ENCODE results near the gene IFIT1B. TPM values are rescaled to one million over a fixed set of nuclear protein-coding genes. Genes with fewer than 3 reads are reported as not detected.

The IFIT1B gene
- total RNA-seq, 4 donors from 2014 or later, result not detected

DNA sequence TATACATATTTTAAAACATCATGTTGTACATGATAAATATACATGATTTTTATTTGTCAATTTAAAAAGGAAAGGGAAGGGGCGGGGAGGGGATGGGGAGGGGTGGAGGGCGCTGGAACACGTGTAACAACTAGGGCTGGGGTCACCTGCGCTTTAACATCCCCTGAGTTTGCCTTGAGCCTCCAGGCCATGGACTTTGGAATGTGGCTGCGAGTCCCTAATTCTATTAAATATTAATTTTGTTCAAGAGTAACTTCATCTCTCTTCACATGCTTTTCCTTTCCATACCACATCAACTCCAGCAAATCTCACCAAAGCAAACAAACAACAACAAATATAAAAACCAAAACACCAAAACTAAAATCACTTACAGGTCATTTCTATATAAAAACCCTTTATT, 47.1 kb downstream of the IFIT1B start:
- no peak for DNase-seq (ENCODE audit: low spot score)
- no peak for ATAC-seq (ENCODE audit: low FRiP score)
- TF ChIP-seq, protein P1, sequence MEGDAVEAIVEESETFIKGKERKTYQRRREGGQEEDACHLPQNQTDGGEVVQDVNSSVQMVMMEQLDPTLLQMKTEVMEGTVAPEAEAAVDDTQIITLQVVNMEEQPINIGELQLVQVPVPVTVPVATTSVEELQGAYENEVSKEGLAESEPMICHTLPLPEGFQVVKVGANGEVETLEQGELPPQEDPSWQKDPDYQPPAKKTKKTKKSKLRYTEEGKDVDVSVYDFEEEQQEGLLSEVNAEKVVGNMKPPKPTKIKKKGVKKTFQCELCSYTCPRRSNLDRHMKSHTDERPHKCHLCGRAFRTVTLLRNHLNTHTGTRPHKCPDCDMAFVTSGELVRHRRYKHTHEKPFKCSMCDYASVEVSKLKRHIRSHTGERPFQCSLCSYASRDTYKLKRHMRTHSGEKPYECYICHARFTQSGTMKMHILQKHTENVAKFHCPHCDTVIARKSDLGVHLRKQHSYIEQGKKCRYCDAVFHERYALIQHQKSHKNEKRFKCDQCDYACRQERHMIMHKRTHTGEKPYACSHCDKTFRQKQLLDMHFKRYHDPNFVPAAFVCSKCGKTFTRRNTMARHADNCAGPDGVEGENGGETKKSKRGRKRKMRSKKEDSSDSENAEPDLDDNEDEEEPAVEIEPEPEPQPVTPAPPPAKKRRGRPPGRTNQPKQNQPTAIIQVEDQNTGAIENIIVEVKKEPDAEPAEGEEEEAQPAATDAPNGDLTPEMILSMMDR (IDR thresholded peaks at IDR 0.05), result no peak

DNA sequence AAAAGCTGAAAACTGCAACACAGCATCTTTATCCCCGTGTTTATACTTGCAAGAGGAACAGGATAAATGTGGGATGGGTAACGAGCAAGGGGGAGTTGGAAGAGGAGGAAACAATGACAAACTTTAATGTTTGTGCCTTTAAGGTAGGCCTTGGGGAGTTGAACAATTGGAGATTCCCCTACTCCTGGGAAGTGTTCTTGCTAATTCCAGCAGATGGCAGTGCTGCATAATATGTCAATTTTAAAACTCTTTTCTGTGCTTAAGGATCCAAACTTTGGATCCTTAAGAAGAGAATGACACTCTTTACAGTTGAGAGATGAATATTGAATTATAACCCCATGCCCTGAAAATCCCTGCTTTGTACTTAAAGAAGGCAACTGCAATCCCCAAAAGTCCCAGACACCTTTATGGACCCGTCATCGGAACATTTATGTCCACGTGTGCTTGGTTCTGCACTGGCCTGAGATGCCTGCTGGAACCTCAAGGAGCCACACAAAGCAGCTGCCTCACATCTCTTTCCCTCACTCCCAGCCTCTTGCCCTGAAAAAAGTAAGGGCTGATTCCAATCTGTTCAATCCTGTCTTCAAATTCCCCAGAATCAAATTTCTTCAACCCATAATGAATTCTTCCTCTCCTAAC, 48.5 kb downstream of the IFIT1B start:
- TF ChIP-seq, protein P1 (IDR thresholded peaks at IDR 0.05), result peak in 1 of 3 donors; percentile 21
- ATAC-seq (ENCODE audit: low FRiP score) (peak; percentile 37), DNase-seq (ENCODE audit: low spot score) (no peak)

DNA sequence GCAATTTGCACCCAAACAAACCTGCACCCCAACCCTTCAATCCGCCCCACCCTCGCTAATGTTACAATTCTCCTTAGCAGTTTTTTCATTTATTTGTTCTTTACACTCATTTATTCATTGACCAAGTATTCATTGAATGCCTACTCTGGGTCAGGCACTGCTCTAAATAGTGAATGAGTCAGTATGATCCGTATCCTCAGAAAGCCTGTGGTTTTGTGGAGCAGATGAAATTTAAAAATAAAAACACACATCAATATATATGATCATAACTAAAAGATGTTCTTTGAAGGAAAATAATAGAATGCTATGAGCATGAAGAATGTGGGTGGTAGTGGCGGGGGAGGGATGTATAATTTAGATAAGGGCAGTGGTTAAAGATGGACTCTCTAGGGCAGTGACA, 49.8 kb downstream of the IFIT1B start:
- ATAC-seq (ENCODE audit: low FRiP score) (no peak), DNase-seq (ENCODE audit: low spot score) (no peak)
- TF ChIP-seq, protein P1 (IDR thresholded peaks at IDR 0.05), result no peak

DNA sequence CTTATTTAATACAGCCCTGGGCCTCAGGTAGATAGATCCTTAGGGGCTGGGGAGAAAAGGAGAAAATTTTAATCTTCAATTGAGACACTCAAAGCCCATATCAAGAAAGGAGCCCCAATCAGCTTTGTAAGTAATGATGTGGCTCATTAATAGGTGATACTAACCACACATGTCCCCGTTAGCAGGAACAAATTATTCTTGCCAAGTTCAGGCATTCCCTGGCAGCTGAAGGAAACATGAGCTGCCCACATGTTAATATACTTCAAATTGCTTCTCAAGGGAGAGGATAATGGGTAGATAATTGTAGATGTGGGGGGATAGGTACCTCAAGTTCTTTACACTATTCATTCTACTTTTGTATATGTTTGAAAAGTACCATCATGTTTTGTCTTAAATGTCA, 51.0 kb downstream of the IFIT1B start:
- DNase-seq (ENCODE audit: low spot score), result no peak
- no peak for ATAC-seq (ENCODE audit: low FRiP score)
- TF ChIP-seq, protein P1 (IDR thresholded peaks at IDR 0.05), result no peak

DNA sequence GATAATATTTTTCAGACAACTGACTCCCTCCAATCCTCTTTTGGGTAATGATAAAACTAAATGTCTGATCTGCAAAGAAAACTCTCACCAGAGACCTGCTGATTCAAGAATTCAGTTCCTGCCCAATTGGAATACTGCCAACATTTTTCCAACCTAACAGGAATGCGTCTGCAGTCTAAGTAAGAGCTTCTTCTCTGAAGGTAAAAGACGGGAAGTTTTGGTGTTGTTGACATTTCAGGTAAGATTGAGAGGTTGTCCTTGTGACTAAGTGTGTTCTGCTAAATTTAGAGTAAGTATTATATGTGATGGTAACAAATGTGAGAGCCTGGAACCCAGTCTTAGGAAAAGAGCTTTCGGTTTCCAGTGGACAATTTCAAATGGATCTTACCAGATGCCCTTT, 54.1 kb downstream of the IFIT1B start:
- TF ChIP-seq, protein P1 (IDR thresholded peaks at IDR 0.05), result no peak
- ATAC-seq (ENCODE audit: low FRiP score) (peak; percentile 23), DNase-seq (ENCODE audit: low spot score) (no peak)

Other genes with a start within 250 kb of the IFIT1B start
- 10 to 100 TPM in 2 of 4 donors, 1 to 10 TPM in 2; 6.3 to 25.5 (median 13.4) TPM for gene CH25H, start 170.7 kb upstream of the IFIT1B start, total RNA-seq
- gene LIPA, start 126.3 kb upstream of the IFIT1B start, total RNA-seq, result 100 to 1,000 TPM in 2 of 4 donors, 10 to 100 TPM in 2; 77.0 to 354 (median 105) TPM
- gene IFIT2, start 76.0 kb upstream of the IFIT1B start, total RNA-seq, result 10 to 100 TPM in 1 of 4 donors, 1 to 10 TPM in 3; 2.3 to 17.0 (median 3.4) TPM
- 10 to 100 TPM in 3 of 4 donors, 1 to 10 TPM in 1; 9.2 to 58.5 (median 17.2) TPM for gene IFIT3, start 50.1 kb upstream of the IFIT1B start, total RNA-seq
- gene IFIT1, start 14.6 kb downstream of the IFIT1B start, total RNA-seq, result 10 to 100 TPM in 2 of 4 donors, 1 to 10 TPM in 2; 8.1 to 30.9 (median 11.6) TPM
- gene IFIT5, start 36.5 kb downstream of the IFIT1B start, total RNA-seq, result 10 to 100 TPM in 3 of 4 donors, 1 to 10 TPM in 1; 6.9 to 32.8 (median 17.3) TPM
- 1 to 10 TPM in 3 of 4 donors, under 1 TPM in 1; 0.72 to 5.8 (median 3.0) TPM for gene SLC16A12, start 157.5 kb downstream of the IFIT1B start, total RNA-seq

All from omental fat pad (tissue), 4 donors.